ENCODE results near the gene FARS2.
"Not testable (repeated sequence)": the region's sequence is repeated elsewhere in the genome, so short reads cannot be mapped to it uniquely, and the experiment has no call there.

Gene FARS2

DNA sequence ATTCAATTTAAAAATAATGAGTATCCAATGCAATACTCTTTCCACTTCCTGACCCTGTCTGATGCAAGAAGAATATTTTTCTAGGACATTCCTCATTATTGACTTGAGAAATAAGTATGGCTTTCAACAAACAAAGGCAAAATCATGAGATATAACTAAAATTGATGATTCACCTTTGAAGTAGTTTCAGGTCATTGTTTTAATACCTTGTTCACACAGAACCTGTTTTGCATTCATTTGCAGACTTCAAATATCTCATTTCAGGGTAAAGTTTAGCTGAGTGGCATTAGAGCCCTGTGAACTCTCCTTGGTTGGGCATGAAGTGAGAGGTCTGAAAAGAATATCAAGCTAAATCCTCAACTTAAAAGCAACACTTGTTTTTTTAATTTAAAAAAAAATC, 436.2 kb downstream of the FARS2 start:
- no peak overlapping the region for H3K4me3 ChIP-seq (ENCODE audit: low read length)
- no peak for TF ChIP-seq ZNF274 (IDR thresholded peaks at IDR 0.05; ENCODE audit: low read depth, low read length)

DNA sequence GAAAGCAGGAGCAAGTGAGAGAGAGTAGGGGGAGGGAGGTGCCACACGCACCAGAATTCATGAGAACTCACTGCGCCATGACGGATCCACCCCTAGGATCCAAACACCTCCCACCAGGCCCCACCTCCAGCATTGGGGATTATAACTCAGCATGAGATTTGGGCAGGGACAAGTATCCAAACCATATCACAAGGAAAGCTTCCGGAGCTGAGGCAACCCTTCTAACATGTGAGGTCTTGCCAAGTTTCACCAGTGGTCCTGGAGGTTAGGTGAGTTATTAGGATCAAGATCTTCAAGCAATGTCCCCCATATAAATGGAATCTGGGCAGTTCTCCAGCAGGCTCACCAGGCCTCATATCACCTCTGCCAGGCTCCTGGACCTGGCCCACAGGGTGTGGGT, 437.0 kb downstream of the FARS2 start:
- TF ChIP-seq ZNF274 (IDR thresholded peaks at IDR 0.05; ENCODE audit: low read depth, low read length) = no peak
- no peak overlapping the region for H3K4me3 ChIP-seq (ENCODE audit: low read length)

DNA sequence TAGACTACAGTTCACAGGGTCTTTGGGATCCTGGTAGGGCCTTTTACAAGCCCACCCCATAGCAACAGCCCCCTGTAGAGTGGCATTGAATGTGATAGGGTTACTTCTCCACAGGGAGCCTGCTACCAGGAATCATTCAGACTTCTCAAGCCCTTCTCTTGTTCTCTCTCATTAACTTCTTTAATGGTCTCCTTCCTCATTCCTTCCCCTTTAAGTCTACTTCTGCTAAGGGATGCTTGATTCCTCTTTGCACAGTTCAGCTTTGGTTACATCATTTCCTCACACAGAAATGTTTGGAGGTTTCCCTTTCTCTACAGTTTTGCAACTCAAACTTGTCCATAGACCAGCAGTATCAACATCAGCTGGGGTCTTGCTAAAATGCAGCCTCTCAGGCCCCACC, 437.8 kb downstream of the FARS2 start:
- not testable (repeated sequence) for H3K4me3 ChIP-seq (ENCODE audit: low read length)

DNA sequence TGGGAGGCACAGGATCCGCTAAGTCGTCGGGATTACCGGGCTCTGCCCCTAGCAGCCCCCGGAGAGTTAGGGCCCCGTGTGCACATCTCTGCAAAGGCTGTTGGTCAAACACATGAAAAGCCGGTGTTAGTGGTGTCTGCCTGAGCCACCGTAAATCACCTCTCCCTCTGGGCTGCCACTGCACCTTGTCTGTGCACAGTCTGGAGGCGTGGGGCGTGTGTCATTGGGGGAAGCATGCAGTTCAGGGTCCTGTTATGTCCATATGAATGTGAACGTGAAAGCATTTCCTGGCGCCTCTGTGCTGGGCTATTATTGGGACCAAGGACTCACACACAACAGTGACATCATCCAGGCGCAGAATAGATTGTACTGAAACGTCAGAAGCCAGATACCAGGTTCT, 439.9 kb downstream of the FARS2 start:
- no peak for TF ChIP-seq ZNF274 (IDR thresholded peaks at IDR 0.05; ENCODE audit: low read depth, low read length)
- no peak overlapping the region for H3K4me3 ChIP-seq (ENCODE audit: low read length)

DNA sequence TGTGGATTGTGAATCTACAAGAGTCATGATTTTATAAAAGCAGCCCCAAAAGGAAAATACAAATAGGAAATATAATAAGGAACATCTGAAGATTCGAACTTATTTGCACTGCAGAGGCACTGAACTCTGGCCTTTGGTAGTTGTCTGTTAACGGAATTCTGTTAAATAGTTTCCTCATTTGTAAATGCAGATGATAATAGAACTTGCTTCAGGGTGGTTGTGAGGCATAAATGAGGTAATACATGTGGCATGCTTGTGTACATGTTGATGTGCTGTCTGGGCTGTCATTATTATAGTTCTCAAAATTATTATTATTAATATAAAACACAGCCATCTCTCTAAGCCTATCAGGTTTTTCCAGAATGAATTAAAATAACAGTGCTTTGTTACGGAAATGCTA, 443.4 kb downstream of the FARS2 start:
- no peak overlapping the region for H3K4me3 ChIP-seq (ENCODE audit: low read length)
- no peak for TF ChIP-seq ZNF274 (IDR thresholded peaks at IDR 0.05; ENCODE audit: low read depth, low read length)

DNA sequence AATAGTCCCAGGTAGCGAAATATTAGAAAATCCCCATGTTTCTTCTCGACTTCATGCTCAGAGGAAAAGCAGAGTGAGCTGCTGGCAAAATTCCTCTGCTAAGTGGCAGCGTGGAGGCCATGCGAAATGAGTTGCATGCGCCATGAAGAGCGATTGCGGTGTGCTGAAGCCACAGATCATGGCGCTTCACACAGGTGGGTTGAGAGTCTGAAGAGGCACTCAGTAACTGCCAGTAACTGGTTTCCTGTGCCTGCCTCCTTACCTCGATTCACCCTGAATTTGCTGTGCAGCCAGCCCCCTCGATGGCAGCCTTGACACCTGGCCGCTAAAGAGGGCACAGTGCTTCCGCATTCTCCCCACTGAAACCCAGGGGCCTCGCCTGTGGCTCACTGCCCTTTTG, 443.9 kb downstream of the FARS2 start:
- H3K4me3 ChIP-seq (ENCODE audit: low read length) = no peak overlapping the region
- no peak for TF ChIP-seq ZNF274 (IDR thresholded peaks at IDR 0.05; ENCODE audit: low read depth, low read length)

DNA sequence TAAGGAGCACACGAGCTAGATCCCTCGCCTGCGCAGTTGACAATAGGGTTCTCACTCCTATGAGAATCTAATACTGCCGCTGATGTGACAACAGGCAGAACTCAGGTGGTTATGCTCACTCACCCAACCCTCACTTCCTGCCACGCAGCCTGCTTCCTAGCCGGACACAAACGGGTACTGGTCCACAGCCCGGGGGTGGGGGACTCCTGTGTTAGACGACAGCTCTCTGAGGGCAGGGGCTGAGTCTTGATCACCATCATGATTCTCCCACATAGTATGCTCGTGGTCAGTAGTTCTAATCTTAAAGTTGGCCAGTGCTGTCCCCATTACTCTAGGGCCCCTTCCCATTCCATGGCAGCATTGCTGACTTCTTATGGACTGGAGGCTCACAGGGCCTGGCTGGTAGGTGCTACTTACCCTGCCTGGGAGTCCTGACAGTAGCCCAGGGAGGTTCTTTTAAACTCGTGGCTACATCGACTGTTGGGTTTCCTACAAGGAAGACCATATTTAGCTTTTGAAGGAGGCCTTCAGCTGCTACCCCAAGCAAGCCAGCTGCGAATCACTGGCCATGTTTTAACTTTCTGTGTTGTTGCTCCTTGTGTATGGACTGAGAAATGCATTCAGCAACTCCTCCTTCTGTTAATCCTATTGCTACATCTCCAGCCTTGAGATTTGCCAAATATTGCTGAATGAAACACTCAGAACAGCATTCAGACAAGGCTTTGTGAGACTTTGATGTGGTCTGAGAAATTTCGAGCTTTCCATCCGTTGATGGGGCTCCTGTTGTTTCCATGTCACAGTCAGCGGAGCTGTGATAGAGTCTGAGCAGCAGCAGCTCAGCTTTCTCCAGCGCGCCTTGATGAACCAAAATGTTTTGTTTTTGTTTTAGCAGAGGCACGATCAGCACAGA, 445.1 kb downstream of the FARS2 start:
- TF ChIP-seq ZNF274 (IDR thresholded peaks at IDR 0.05; ENCODE audit: low read depth, low read length) = no peak
- H3K4me3 ChIP-seq (ENCODE audit: low read length) = no peak overlapping the region

DNA sequence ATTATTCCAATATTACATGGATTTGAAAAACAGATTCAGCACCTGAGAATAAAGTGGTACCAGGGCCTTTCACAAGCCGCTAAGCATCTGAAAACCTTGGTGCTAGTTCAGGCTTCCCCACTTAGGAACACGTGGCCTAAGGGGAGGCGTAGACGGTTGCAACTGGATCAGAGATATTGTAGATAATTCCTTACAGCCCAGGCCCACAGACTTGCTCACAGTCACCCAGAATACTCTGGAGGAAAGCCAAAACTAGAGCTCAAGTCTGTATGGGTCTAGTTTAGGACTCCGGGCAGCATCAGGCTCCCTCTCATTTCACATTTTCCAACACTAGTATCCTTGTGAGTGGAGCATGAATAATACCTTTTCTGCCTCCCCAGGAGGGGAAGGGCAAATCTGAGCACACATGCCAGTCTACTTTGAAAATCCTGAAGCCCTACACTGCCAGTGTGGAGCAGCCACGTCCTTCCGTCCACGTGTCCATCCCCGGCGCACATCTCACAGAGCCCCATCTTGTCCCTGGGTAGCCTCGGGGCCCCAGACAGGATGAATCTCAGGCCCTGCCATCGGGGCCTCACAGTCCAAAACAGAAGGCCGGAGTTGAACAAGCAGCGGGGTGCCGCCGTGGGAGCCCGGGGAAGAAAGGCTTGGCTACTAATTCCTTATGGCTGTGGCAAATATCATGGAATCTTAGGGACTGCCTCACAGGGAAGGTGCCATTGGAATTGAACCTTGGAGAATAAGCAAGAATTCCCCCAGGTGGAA, 446.1 kb downstream of the FARS2 start:
- H3K4me3 ChIP-seq (ENCODE audit: low read length) = no peak overlapping the region
- no peak for TF ChIP-seq ZNF274 (IDR thresholded peaks at IDR 0.05; ENCODE audit: low read depth, low read length)

DNA sequence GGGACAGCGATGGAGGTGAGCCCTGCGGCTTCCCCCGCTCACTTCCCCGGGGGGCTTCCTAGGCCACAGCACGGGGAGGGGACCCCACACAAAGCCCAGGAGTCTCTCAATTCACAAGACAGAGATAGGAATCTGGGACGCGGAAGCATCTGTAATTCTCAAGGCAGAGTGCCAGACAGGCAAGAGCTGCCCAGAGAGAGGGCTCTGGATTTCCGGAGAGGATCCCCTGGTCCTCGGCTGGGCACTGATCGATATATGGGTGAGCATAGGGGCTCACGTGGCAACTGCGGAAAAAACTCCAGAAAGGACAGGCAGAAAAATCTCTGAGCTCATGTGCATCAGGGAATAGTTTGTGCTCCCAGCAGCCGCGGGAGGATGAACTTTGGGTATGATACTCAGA, 449.2 kb downstream of the FARS2 start:
- no peak overlapping the region for H3K4me3 ChIP-seq (ENCODE audit: low read length)
- TF ChIP-seq ZNF274 (IDR thresholded peaks at IDR 0.05; ENCODE audit: low read depth, low read length) = no peak

DNA sequence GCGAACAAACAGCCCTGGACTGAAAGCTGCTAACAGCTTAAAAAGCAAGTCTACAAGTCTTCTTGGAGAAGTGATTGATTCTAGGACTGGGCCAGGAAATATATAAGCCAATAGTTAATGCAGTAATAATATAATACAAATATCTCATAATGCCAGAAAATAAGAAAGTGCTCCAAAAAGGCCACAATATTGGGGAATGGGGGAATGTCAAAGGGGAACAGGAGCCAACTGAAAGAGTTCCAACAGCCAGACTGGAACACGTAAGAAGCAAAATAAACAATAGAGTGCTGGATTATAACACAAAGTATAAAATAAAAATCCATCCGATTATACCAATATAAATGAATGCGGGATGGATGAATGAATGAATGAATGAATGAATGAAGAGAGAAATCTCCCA, 449.6 kb downstream of the FARS2 start:
- no peak for TF ChIP-seq ZNF274 (IDR thresholded peaks at IDR 0.05; ENCODE audit: low read depth, low read length)
- no peak overlapping the region for H3K4me3 ChIP-seq (ENCODE audit: low read length)

DNA sequence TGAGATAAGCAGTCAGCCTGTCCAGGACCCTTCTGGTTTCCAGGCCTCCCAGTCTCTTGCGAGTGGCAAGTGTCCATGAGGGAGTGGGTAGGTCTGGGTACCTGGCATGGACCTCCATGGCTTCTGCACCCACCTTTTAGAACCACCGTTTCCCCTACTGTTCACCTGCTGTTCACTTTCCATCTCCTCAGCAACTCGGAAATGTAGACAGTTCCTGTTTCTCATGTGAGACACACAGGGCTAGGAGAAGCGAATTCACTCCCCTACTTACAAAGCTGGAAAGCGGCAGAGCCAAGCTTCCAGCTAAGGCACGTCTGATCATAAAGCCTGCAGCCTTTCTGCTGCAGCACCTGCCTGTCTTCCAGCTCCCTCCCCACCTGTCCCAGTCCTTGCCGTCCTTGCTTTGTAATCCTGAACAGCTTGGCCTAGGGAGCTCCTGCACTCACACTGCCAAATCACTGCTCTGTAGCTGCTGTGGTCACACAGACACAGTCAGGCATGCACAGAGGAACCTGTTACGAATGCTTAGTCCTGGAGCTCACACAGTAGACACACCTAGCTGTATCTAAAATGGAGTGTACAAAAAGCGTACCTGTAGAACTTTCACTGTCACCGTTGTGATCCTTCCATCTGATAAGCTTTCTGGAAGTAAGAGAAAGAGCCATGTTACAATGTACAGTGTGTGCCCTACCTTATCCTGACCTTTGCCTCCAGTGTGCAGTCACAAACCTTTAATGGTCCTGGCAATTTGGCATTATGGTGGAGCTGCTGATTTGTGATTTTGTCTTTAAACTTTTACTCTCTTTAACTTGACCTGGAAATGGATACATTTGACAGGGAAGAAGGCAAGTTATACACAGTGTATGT, 451.3 kb downstream of the FARS2 start:
- H3K4me3 ChIP-seq (ENCODE audit: low read length) = no peak overlapping the region
- TF ChIP-seq ZNF274 (IDR thresholded peaks at IDR 0.05; ENCODE audit: low read depth, low read length) = no peak

DNA sequence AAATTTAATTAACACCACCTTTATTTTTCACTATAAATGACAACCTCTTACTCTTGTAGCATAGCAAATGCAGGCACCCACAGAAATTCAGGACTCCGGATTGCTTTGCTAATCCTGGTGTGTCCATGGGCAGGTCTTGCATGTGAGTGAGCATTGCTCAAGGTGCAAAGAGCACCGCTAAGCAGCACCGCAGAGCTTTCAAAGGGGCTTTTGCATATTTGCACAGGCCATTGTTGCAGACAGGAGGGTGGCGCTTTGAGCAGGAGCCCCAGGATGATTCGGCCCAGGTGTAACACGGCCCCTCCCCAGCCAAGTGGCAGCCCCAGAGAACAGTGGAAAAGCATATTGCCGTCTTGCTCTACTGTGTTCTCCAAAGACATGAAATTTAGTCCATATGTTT, 452.2 kb downstream of the FARS2 start:
- TF ChIP-seq ZNF274 (IDR thresholded peaks at IDR 0.05; ENCODE audit: low read depth, low read length) = no peak
- no peak overlapping the region for H3K4me3 ChIP-seq (ENCODE audit: low read length)

DNA sequence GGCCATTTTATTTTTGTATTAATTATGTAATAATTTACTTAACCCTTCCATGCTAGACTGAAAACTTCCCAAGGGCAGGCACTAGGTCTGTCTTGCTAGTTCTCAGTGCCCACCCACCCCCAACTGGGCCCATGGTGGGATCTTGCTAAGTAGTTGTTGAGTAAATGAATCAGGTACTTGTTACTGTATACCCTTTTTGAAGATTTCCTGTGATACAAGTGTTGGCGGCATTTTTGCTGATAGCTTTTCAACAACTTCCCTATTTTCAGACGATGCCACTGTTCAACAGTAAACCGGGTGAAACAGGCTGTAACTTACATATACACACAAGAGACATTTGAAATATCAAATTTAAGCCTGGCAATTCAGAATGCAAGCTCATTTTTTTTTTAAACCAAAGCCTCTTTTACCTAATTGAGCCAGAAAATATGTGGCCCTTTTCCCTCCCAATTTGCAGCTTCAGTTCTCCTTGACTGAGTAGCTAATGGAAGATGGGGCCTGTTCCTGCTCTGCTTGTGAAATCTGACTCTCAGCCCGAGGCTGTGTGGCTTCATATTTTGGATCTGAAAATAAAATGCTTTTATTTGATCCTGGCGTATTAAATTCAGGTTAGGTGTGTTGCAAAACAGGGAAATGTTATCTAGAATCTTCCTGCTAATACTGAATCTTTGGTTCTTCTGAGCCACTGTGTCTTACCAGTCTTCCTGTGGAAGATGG, 457.1 kb downstream of the FARS2 start:
- no peak overlapping the region for H3K4me3 ChIP-seq (ENCODE audit: low read length)
- no peak for TF ChIP-seq ZNF274 (IDR thresholded peaks at IDR 0.05; ENCODE audit: low read depth, low read length)
